WTC11 (cell line): Measurements from ENCODE around the gene BUD13. TPM values are rescaled to one million over a fixed set of nuclear protein-coding genes. Genes with fewer than 3 reads are reported as not detected.

Source experiments
- ATAC-seq: fragments of 200-7000 bp; cut with Tn5 transposase; 2 replicates; pipeline ENCODE4 v1.10.0; 2021; ENCODE audit warnings: mild to moderate bottlenecking, moderate library complexity
- CTCF ChIA-PET: fragments of 300-600 bp; sonication (Branson Sonifier 250); formaldehyde crosslinking; loops from one replicate; lab custom pipeline; 2021; ENCODE audit warnings: antibody characterized with exemption; lab: Charles Lee
- POLR2A ChIA-PET: fragments of 350-600 bp; sonication (Branson Sonifier 250); formaldehyde crosslinking; loops from one replicate; lab custom pipeline; 2021; ENCODE audit warnings: antibody characterized with exemption; lab: Charles Lee
- DNase-seq: peaks from one replicate; pipeline ENCODE4 v3.0.0; 2021; ENCODE audit warnings: low spot score
- H3K27ac Mint-ChIP-seq: 2 replicates; pipeline ENCODE4 v1.8.0; 2021; ENCODE audit warnings: mixed read lengths
- H3K27me3 Mint-ChIP-seq: 2 replicates; pipeline ENCODE4 v1.8.0; 2021; ENCODE audit warnings: low read depth, mild to moderate bottlenecking, moderate library complexity, mixed read lengths
- H3K36me3 Mint-ChIP-seq: 2 replicates; pipeline ENCODE4 v1.8.0; 2021; ENCODE audit warnings: mixed read lengths
- H3K4me1 Mint-ChIP-seq: 2 replicates; pipeline ENCODE4 v1.8.0; 2022; ENCODE audit warnings: mixed read lengths
- H3K4me3 Mint-ChIP-seq: 2 replicates; pipeline ENCODE4 v1.8.0; 2021; ENCODE audit warnings: mild to moderate bottlenecking, moderate library complexity, mixed read lengths
- H3K9me3 Mint-ChIP-seq: 2 replicates; pipeline ENCODE4 v1.8.0; 2021; ENCODE audit warnings: mixed read lengths
- ATF1 ChIP-seq: sonication (generic); formaldehyde crosslinking; IDR thresholded peaks from 2 replicates; pipeline ENCODE4 v1.8.1; 2023; ENCODE audit warnings: mild to moderate bottlenecking, moderate library complexity, missing genetic modification reagents
- ATF2 ChIP-seq: sonication (generic); formaldehyde crosslinking; IDR thresholded peaks from 2 replicates; pipeline ENCODE4 v1.8.1; 2022; ENCODE audit warnings: low read depth, missing genetic modification reagents, borderline replicate concordance
- E2F5 ChIP-seq: sonication (generic); formaldehyde crosslinking; IDR thresholded peaks from 2 replicates; pipeline ENCODE4 v1.8.1; 2022; ENCODE audit warnings: mild to moderate bottlenecking, moderate library complexity, missing genetic modification reagents
- ELF4 ChIP-seq: sonication (generic); formaldehyde crosslinking; IDR thresholded peaks from 2 replicates; pipeline ENCODE4 v1.8.1; 2022; ENCODE audit warnings: low read depth, mild to moderate bottlenecking, moderate library complexity, missing genetic modification reagents
- EMX1 ChIP-seq: fragments of 250-450 bp; sonication (Bioruptor Pico); IDR thresholded peaks from 2 replicates; pipeline ENCODE4 v1.8.0; 2021; ENCODE audit warnings: mild to moderate bottlenecking
- ERG ChIP-seq: fragments of 250-450 bp; sonication (Bioruptor Pico); IDR thresholded peaks from 2 replicates; pipeline ENCODE4 v1.8.0; 2021; ENCODE audit warnings: mild to moderate bottlenecking
- ESRRA ChIP-seq: sonication (generic); formaldehyde crosslinking; IDR thresholded peaks from 2 replicates; pipeline ENCODE4 v1.8.1; 2022; ENCODE audit warnings: mild to moderate bottlenecking, missing genetic modification reagents, borderline replicate concordance
- FOXP1 ChIP-seq: sonication (generic); formaldehyde crosslinking; IDR thresholded peaks from 2 replicates; pipeline ENCODE4 v1.8.0; 2022; ENCODE audit warnings: missing genetic modification reagents, mild to moderate bottlenecking, moderate library complexity, borderline replicate concordance
- JUN ChIP-seq: sonication (generic); formaldehyde crosslinking; IDR thresholded peaks from 2 replicates; pipeline ENCODE4 v1.8.0; 2023; ENCODE audit warnings: mild to moderate bottlenecking, missing genetic modification reagents
- MAX ChIP-seq: sonication (generic); formaldehyde crosslinking; IDR thresholded peaks from 2 replicates; pipeline ENCODE4 v1.8.0; 2022; ENCODE audit warnings: mild to moderate bottlenecking, missing genetic modification reagents
- NFYB ChIP-seq: sonication (generic); formaldehyde crosslinking; conservative IDR thresholded peaks from 2 replicates; pipeline ENCODE4 v1.8.0; 2022; ENCODE audit warnings: low read depth, missing genetic modification reagents
- NR2C2 ChIP-seq: sonication (generic); formaldehyde crosslinking; IDR thresholded peaks from 2 replicates; pipeline ENCODE4 v1.8.0; 2022; ENCODE audit warnings: mild to moderate bottlenecking, missing genetic modification reagents
- PRDM15 ChIP-seq: sonication (generic); formaldehyde crosslinking; IDR thresholded peaks from 2 replicates; pipeline ENCODE4 v1.8.0; 2022; ENCODE audit warnings: missing genetic modification reagents
- PREB ChIP-seq: sonication (generic); formaldehyde crosslinking; IDR thresholded peaks from 2 replicates; pipeline ENCODE4 v1.8.1; 2022; ENCODE audit warnings: mild to moderate bottlenecking, missing genetic modification reagents, moderate library complexity, borderline replicate concordance
- ZNF219 ChIP-seq: sonication (generic); formaldehyde crosslinking; IDR thresholded peaks from 2 replicates; pipeline ENCODE4 v1.8.0; 2023; ENCODE audit warnings: missing genetic modification reagents, mild to moderate bottlenecking, borderline replicate concordance
- ZNF396 ChIP-seq: fragments of 250-450 bp; sonication (Bioruptor Pico); IDR thresholded peaks from 2 replicates; pipeline ENCODE4 v1.8.0; 2021; ENCODE audit warnings: mild to moderate bottlenecking, moderate library complexity, borderline replicate concordance
- ZNF671 ChIP-seq: fragments of 250-450 bp; sonication (Bioruptor Pico); IDR thresholded peaks from 2 replicates; pipeline ENCODE4 v1.8.0; 2021; ENCODE audit warnings: mild to moderate bottlenecking
- total RNA-seq: library from RNA; stranded (reverse); gene quantifications from 3 replicates; pipeline ENCODE4 v1.2.3, GENCODE V29; 2021
- TF ChIP-seq, protein P1 (sequence below): sonication (generic); formaldehyde crosslinking; IDR thresholded peaks from 2 replicates; pipeline ENCODE4 v1.8.0; 2023; ENCODE audit warnings: missing genetic modification reagents, mild to moderate bottlenecking, borderline replicate concordance
- TF ChIP-seq, protein P2 (sequence below): sonication (generic); formaldehyde crosslinking; IDR thresholded peaks from 2 replicates; pipeline ENCODE4 v1.8.1; 2023; ENCODE audit warnings: mild to moderate bottlenecking, missing genetic modification reagents
- TF ChIP-seq, protein P3 (sequence below): sonication (generic); formaldehyde crosslinking; IDR thresholded peaks from 2 replicates; pipeline ENCODE4 v1.8.0; 2022; ENCODE audit warnings: mild to moderate bottlenecking, missing genetic modification reagents

BUD13 gene
- total RNA-seq, 1 experiment from 2014 or later, result 20.7 TPM

GRCh38 chr11:116778556-116778955 lies 5.8 kb upstream of the BUD13 start (continued):
- TF ChIP-seq ATF2 (CRISPR knock-in tag), result no peak
- TF ChIP-seq ELF4 (CRISPR knock-in tag), result no peak

- TF ChIP-seq PREB (CRISPR knock-in tag) (no peak), ZNF671 (no peak), FOXP1 (no peak), JUN (CRISPR knock-in tag) (no peak), EMX1 (CRISPR knock-in tag) (no peak), NFYB (CRISPR knock-in tag) (no peak), PRDM15 (no peak), ERG (CRISPR knock-in tag) (no peak), MAX (no peak), ATF1 (CRISPR knock-in tag) (no peak), ZNF396 (no peak), ESRRA (CRISPR knock-in tag) (no peak), NR2C2 (CRISPR knock-in tag) (no peak), E2F5 (CRISPR knock-in tag) (no peak), ZNF219 (CRISPR knock-in tag) (no peak)
- TF ChIP-seq, protein P1, sequence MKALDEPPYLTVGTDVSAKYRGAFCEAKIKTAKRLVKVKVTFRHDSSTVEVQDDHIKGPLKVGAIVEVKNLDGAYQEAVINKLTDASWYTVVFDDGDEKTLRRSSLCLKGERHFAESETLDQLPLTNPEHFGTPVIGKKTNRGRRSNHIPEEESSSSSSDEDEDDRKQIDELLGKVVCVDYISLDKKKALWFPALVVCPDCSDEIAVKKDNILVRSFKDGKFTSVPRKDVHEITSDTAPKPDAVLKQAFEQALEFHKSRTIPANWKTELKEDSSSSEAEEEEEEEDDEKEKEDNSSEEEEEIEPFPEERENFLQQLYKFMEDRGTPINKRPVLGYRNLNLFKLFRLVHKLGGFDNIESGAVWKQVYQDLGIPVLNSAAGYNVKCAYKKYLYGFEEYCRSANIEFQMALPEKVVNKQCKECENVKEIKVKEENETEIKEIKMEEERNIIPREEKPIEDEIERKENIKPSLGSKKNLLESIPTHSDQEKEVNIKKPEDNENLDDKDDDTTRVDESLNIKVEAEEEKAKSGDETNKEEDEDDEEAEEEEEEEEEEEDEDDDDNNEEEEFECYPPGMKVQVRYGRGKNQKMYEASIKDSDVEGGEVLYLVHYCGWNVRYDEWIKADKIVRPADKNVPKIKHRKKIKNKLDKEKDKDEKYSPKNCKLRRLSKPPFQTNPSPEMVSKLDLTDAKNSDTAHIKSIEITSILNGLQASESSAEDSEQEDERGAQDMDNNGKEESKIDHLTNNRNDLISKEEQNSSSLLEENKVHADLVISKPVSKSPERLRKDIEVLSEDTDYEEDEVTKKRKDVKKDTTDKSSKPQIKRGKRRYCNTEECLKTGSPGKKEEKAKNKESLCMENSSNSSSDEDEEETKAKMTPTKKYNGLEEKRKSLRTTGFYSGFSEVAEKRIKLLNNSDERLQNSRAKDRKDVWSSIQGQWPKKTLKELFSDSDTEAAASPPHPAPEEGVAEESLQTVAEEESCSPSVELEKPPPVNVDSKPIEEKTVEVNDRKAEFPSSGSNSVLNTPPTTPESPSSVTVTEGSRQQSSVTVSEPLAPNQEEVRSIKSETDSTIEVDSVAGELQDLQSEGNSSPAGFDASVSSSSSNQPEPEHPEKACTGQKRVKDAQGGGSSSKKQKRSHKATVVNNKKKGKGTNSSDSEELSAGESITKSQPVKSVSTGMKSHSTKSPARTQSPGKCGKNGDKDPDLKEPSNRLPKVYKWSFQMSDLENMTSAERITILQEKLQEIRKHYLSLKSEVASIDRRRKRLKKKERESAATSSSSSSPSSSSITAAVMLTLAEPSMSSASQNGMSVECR (CRISPR knock-in tag), result no peak
- TF ChIP-seq, protein P2, sequence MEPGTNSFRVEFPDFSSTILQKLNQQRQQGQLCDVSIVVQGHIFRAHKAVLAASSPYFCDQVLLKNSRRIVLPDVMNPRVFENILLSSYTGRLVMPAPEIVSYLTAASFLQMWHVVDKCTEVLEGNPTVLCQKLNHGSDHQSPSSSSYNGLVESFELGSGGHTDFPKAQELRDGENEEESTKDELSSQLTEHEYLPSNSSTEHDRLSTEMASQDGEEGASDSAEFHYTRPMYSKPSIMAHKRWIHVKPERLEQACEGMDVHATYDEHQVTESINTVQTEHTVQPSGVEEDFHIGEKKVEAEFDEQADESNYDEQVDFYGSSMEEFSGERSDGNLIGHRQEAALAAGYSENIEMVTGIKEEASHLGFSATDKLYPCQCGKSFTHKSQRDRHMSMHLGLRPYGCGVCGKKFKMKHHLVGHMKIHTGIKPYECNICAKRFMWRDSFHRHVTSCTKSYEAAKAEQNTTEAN (CRISPR knock-in tag), result no peak
- TF ChIP-seq, protein P3, sequence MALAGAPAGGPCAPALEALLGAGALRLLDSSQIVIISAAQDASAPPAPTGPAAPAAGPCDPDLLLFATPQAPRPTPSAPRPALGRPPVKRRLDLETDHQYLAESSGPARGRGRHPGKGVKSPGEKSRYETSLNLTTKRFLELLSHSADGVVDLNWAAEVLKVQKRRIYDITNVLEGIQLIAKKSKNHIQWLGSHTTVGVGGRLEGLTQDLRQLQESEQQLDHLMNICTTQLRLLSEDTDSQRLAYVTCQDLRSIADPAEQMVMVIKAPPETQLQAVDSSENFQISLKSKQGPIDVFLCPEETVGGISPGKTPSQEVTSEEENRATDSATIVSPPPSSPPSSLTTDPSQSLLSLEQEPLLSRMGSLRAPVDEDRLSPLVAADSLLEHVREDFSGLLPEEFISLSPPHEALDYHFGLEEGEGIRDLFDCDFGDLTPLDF, result no peak
- TF ChIP-seq, all 79 proteins: peak for 0
- Mint-ChIP-seq H3K9me3 (no peaks in the 10 kb centered on the region), H3K4me1 (peaks cover 8% of the 10 kb centered on the region), H3K27ac (no peak overlapping the region), H3K36me3 (peaks cover 51% of the 10 kb centered on the region), H3K4me3 (no peak overlapping the region), H3K27me3 (no peaks in the 10 kb centered on the region)
- ChIA-PET POLR2A (no interaction called here), CTCF (interaction anchor here (2.6 kb wide), 1 partner anchor 14 kb away, joined by 12 read pairs; the partner anchor contains the start of gene APOA5)
- DNase-seq, result no peak
- ATAC-seq, result no peak
Observed at GRCh38 chr11:116777056-116777455, 4.3 kb upstream of the BUD13 start.
